GM12873 (cell line): Measurements from ENCODE around the gene MBNL1.

Experiments used
- CTCF ChIP-seq: IDR thresholded peaks from 2 replicates; pipeline ENCODE4 v1.5.1; 2012; ENCODE audit warnings: low read depth, mild to moderate bottlenecking, moderate library complexity, low read length, control low read depth; ENCODE audit not compliant: insufficient read depth; ENCODE audit errors: missing control alignments

Gene MBNL1

DNA sequence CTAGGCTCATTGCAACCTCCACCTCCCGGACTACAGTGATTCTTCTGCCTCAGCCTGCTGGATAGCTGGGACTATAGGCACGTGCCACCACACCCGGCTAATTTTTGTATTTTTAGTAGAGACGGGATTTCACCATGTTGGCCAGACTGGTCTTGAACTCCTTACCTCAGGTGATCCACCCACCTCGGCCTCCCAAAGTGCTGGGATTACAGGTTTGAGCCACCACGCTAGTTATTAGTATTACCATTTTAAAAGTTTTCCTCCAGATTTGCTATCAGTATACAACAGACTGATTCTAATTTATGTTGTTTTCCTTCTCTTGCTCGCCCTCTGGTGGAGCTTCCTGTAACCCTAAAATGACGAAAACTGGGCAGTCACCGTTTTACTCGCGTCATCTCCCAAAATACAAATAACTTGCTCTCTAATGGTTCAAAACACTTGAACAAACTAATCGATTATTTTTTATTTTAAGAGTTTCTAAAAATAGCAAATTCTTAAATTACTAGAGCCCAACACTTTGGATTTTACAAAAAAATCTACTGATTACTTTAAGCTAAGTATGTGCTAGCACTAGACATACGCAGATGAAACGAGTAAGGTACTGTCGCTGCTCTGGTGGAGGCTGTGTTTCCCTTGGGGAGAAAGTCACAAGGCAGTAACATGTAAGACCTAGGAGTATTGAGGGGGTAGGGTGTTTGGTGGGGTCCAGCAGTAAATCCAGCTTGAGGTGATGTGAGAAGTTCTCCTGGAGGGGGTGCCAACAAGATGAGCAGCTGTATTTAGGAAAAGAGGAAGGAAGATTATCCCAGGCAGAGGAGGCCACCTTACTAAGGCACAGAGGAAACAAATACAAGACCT is 203.3 kb downstream of the MBNL1 start:
- TF ChIP-seq CTCF, result peak; percentile 65

GRCh38 chr3:152472672-152472954 is 203.9 kb downstream of the MBNL1 start:
- no peak for TF ChIP-seq CTCF

- peak; percentile 68 for TF ChIP-seq CTCF
Observed at GRCh38 chr3:152474585-152474984, 205.9 kb downstream of the MBNL1 start.

DNA sequence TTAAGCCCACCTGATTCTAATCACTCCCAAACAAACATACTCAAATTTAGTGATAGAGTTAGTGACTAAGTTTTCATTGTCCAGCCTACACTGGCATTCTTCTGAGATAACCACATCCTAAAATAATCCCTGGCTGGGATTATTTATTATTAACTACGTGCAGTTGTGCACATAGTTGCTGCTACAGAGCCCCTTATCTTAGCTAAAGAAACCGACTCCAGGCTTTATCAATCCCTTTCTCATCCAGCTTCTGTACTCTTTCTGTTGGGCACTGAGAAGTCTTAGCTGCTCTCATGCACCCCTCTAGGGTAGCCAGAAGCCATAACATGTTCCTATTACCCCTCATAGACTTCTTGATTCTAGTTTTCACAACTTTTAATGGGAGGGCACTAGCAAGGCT is 208.7 kb downstream of the MBNL1 start:
- TF ChIP-seq CTCF, result no peak

- TF ChIP-seq CTCF, result no peak
Observed at GRCh38 chr3:152480282-152480953, 211.7 kb downstream of the MBNL1 start.

DNA sequence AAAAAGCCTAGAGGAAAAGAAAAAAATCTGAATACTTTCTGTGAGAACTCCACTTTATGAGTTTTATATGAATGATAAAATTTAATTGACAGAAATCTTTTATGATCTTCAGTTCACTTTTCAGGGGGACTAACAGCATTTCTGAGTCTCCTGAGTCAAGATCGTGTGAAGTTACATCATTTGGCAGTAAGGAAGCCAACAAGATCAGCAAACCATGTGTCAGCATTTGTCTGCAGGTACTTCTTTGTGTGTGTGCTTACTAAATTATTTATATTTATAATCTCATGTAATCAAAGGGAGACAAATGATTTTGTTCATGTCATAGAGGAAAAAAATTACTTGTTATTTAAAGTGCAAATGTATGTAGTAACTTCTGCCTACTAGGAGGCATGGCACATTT is 217.6 kb downstream of the MBNL1 start:
- TF ChIP-seq CTCF, result no peak

DNA sequence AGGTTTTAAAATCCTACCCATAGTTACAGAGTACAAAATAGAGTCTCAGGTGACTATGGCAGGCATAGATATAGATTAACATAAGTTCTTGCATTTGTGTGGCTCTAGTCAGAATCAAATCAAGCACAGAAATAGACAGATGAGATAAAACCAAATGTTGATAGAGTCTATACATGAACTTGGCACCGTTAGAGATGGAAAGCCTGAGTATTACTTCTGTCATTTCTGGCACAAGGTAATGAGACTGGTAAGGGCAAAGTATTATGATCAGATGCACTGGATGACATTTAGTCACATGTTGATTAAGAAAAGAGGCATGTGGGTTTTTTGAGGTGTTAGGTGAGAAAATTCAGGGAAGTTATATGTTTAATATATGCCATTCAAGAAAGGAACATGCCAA is 219.7 kb downstream of the MBNL1 start:
- no peak for TF ChIP-seq CTCF
